Measurements from ENCODE around the gene CALB2.

DNA sequence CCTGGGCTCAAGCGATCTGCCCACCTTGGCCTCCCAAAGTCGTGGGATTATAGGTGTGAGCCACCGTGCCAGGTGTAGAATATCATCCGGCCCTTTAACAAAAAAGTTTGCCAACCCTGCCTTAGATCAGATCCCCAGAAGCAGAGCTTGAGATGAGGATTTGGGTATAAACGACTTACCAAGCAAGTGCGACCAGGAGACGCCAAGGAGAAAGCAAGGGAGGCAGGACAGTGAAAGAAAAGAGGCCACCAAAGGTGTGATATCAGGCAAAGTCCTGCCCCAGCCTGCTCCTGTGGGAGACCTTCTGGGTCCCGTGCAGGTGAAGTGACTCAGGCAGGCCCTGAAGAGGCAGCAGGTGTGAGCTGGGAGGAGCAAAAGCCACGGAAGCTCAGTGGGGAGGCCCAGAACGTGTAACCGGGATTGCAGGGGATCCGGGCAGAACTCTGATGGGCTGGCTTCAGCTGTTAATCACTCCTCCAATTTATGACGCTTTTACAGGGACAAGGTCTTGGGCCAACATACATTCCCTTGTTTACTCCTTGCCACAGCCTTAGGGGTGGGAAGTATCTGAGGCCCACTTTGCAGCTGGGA lies 14.1 kb upstream of the CALB2 start:
- TF ChIP-seq, protein P1, sequence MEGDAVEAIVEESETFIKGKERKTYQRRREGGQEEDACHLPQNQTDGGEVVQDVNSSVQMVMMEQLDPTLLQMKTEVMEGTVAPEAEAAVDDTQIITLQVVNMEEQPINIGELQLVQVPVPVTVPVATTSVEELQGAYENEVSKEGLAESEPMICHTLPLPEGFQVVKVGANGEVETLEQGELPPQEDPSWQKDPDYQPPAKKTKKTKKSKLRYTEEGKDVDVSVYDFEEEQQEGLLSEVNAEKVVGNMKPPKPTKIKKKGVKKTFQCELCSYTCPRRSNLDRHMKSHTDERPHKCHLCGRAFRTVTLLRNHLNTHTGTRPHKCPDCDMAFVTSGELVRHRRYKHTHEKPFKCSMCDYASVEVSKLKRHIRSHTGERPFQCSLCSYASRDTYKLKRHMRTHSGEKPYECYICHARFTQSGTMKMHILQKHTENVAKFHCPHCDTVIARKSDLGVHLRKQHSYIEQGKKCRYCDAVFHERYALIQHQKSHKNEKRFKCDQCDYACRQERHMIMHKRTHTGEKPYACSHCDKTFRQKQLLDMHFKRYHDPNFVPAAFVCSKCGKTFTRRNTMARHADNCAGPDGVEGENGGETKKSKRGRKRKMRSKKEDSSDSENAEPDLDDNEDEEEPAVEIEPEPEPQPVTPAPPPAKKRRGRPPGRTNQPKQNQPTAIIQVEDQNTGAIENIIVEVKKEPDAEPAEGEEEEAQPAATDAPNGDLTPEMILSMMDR (IDR thresholded peaks at IDR 0.05; ENCODE audit: low read depth, low read length) = no peak
- TF ChIP-seq POLR2A (IDR thresholded peaks at IDR 0.05; ENCODE audit: extremely low read depth, insufficient read length) (no peak), MYC (IDR thresholded peaks at IDR 0.05; ENCODE audit: low read depth, low read length) (no peak)
- TF ChIP-seq, protein P2, sequence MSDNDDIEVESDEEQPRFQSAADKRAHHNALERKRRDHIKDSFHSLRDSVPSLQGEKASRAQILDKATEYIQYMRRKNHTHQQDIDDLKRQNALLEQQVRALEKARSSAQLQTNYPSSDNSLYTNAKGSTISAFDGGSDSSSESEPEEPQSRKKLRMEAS (IDR thresholded peaks at IDR 0.05; ENCODE audit: low read depth, low read length) = no peak
